Neural crest cell (in vitro differentiated cells): Measurements from ENCODE around the gene ITGB3BP. TPM values are rescaled to one million over a fixed set of nuclear protein-coding genes. Genes with fewer than 3 reads are reported as not detected.
"Not testable (repeated sequence)": the region's sequence is repeated elsewhere in the genome, so short reads cannot be mapped to it uniquely, and the experiment has no call there.

Source experiments
- DNase-seq: peaks from one replicate; pipeline ENCODE4 v3.0.0; 2021; ENCODE audit warnings: low read depth, mixed read lengths, low spot score
- H3K27ac Mint-ChIP-seq: one replicate; pipeline ENCODE4 v1.8.0; 2021; ENCODE audit warnings: mild to moderate bottlenecking, mixed read lengths; ENCODE audit not compliant: unreplicated experiment
- H3K27me3 Mint-ChIP-seq: 2 replicates; pipeline ENCODE4 v1.8.0; 2021; ENCODE audit warnings: low read depth, mild to moderate bottlenecking, mixed read lengths
- H3K36me3 Mint-ChIP-seq: 2 replicates; pipeline ENCODE4 v1.8.0; 2021; ENCODE audit warnings: low read depth, mild to moderate bottlenecking, mixed read lengths
- H3K4me1 Mint-ChIP-seq: 2 replicates; pipeline ENCODE4 v1.8.0; 2021; ENCODE audit warnings: mixed read lengths
- H3K4me3 Mint-ChIP-seq: one replicate; pipeline ENCODE4 v1.8.0; 2021; ENCODE audit warnings: mild to moderate bottlenecking, mixed read lengths
- H3K9me3 Mint-ChIP-seq: 2 replicates; pipeline ENCODE4 v1.8.0; 2021; ENCODE audit warnings: mixed read lengths
- CTCF ChIP-seq: fragments of 200-600 bp; sonication (generic); conservative IDR thresholded peaks from 2 replicates; pipeline ENCODE4 v1.5.0; 2021; ENCODE audit warnings: antibody characterized with exemption, mild to moderate bottlenecking
- total RNA-seq: library from RNA; stranded (reverse); gene quantifications from 2 replicates; pipeline ENCODE4 v1.2.1, GENCODE V29; 2021

ITGB3BP gene
- total RNA-seq, 1 donor from 2014 or later, result 55.8 TPM

GRCh38 chr1:63487336-63488065, 35.5 kb downstream of the ITGB3BP start:
- TF ChIP-seq CTCF, result no peak
- no peak overlapping the region for H3K27ac Mint-ChIP-seq
- H3K9me3 Mint-ChIP-seq, result no peaks in the 10 kb centered on the region
- no peaks in the 10 kb centered on the region for H3K27me3 Mint-ChIP-seq
- no peak for DNase-seq
- no peak overlapping the region for H3K4me3 Mint-ChIP-seq
- no peaks in the 10 kb centered on the region for H3K4me1 Mint-ChIP-seq
- no peaks in the 10 kb centered on the region for H3K36me3 Mint-ChIP-seq

- Mint-ChIP-seq H3K9me3 (no peaks in the 10 kb centered on the region), H3K36me3 (no peaks in the 10 kb centered on the region), H3K4me1 (no peaks in the 10 kb centered on the region), H3K27ac (no peak overlapping the region), H3K27me3 (no peaks in the 10 kb centered on the region), H3K4me3 (no peak overlapping the region)
- no peak for DNase-seq
- TF ChIP-seq CTCF, result no peak
These were observed 36.4 kb downstream of the ITGB3BP start for GRCh38 chr1:63486629-63487028.

- no peak for TF ChIP-seq CTCF
- Mint-ChIP-seq H3K27ac (no peak overlapping the region), H3K4me1 (no peaks in the 10 kb centered on the region), H3K9me3 (no peaks in the 10 kb centered on the region), H3K4me3 (no peak overlapping the region), H3K27me3 (no peaks in the 10 kb centered on the region), H3K36me3 (peaks cover 9% of the 10 kb centered on the region)
- no peak for DNase-seq
These were observed 43.0 kb downstream of the ITGB3BP start for GRCh38 chr1:63480057-63480456.

GRCh38 chr1:63475761-63476160, 47.3 kb downstream of the ITGB3BP start:
- TF ChIP-seq CTCF, result no peak
- Mint-ChIP-seq H3K9me3 (peaks cover 1% of the 10 kb centered on the region), H3K36me3 (peaks cover 13% of the 10 kb centered on the region), H3K4me3 (no peak overlapping the region), H3K4me1 (no peaks in the 10 kb centered on the region), H3K27me3 (no peaks in the 10 kb centered on the region), H3K27ac (no peak overlapping the region)
- DNase-seq, result no peak

- not testable (repeated sequence) for H3K27me3 Mint-ChIP-seq, H3K4me3 Mint-ChIP-seq, H3K9me3 Mint-ChIP-seq, H3K4me1 Mint-ChIP-seq, H3K27ac Mint-ChIP-seq, DNase-seq
- H3K36me3 Mint-ChIP-seq, result peaks cover 22% of the 10 kb centered on the region
These were observed 54.3 kb downstream of the ITGB3BP start for GRCh38 chr1:63468683-63469082.

- no peaks in the 10 kb centered on the region for H3K4me1 Mint-ChIP-seq
These were observed 56.3 kb downstream of the ITGB3BP start for GRCh38 chr1:63466759-63467158.

More at GRCh38 chr1:63466759-63467158, 56.3 kb downstream of the ITGB3BP start:
- Mint-ChIP-seq H3K27me3 (no peaks in the 10 kb centered on the region), H3K4me3 (no peak overlapping the region), H3K9me3 (peaks cover 13% of the 10 kb centered on the region), H3K36me3 (peaks cover 37% of the 10 kb centered on the region), H3K27ac (no peak overlapping the region)
- no peak for TF ChIP-seq CTCF
- no peak for DNase-seq
